Skin epidermis (tissue), 12 donors: ENCODE measurements around the gene NID2.

Experiments
- H3K27ac ChIP-seq, 21 experiments: fragments of 200-600 bp; sonication (generic) in 11 of 21; one replicate each; pipeline ENCODE4 v1.5.0; 2020; ENCODE audit warnings: mild to moderate bottlenecking in 3 of 21, inconsistent platforms in 2 of 21, moderate library complexity in 2 of 21
- H3K4me3 ChIP-seq, 7 experiments: fragments of 200-600 bp; sonication (generic) in 2 of 7; one replicate each; pipeline ENCODE4 v1.5.0; 2020; ENCODE audit warnings: inconsistent platforms in 2 of 7, mild to moderate bottlenecking in 2 of 7, moderate library complexity in 1 of 7

Gene NID2

DNA sequence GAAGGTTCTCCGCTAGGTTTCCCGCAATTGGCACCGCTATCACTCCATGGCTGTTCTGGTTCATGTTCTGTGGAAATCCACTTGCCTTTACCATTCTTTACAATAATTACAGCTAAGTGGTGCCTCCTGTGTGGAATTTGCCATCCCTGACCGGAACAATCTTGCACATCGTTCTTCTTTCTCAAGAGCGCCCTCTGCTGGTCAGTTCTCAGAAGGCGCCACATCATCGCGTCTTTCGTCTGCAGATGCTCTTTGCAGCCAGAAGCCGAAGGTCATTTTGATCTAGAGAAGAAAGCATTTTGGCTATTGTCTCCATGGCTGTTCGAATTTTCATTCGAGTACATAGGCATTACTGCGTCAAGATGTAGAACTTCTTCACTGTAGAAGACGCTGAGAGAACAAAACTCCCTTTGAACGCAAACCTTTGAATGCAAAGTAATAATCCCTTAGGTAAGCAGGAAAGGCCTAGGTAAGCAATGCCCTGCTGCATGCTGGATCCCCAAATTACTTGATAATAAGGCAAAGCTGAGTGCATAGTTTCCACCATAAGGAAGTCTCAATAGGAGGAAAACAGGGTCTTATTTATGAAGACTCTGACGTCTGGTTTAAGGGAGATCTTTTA lies 89.7 kb downstream of the NID2 start:
- Histone ChIP-seq H3K27ac (no peak overlapping the region), H3K4me3 (no peak overlapping the region)

DNA sequence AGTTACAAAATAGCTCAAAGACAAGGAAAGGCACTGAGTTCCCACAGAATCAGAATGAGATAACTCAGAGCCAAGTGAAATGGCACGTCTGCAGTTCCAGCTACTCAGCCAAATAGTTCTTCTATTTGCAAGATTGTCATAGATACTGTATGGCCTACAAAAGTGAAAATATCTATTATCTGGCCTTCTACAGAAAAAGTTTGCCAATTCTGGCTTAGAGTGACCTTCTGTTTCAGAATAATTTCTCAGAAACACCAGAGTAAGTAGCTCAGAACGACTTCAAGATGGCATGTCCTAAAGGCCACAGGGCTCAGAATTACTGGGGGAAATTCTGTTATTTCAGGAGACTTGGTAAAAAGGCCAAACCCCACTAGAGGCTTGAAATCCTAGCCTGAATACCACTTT lies 90.2 kb downstream of the NID2 start:
- H3K27ac ChIP-seq, result no peak overlapping the region
- H3K4me3 ChIP-seq, result no peak overlapping the region

- Histone ChIP-seq H3K4me3 (no peak overlapping the region), H3K27ac (no peak overlapping the region)
These were observed 91.8 kb downstream of the NID2 start for GRCh38 chr14:51977075-51977474.

DNA sequence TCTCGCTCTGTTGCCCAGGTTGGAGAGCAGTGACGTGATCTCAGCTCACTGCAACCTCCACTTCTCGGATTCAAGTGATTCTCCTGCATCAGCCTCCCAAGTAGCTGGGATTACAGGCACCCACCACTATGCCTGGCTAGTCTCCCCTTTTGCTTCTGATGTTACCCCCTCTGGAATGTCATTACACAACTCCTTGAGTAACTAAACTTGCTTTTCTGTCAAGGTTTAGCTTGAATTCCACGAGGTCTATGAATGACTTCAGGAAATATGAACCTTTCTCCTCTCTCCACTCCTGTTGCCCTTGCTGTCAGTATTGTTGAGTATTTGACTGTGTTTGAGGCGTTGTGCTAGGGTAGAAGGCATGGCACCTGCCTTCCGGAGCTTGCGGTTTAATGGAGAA lies 96.3 kb downstream of the NID2 start:
- no peak overlapping the region for H3K4me3 ChIP-seq
- no peak overlapping the region for H3K27ac ChIP-seq

- no peak overlapping the region for H3K27ac ChIP-seq
- no peak overlapping the region for H3K4me3 ChIP-seq
These were observed 98.9 kb downstream of the NID2 start for GRCh38 chr14:51969852-51970540.

GRCh38 chr14:51967521-51967920 lies 101.3 kb downstream of the NID2 start:
- Histone ChIP-seq H3K27ac (no peak overlapping the region), H3K4me3 (no peak overlapping the region)

DNA sequence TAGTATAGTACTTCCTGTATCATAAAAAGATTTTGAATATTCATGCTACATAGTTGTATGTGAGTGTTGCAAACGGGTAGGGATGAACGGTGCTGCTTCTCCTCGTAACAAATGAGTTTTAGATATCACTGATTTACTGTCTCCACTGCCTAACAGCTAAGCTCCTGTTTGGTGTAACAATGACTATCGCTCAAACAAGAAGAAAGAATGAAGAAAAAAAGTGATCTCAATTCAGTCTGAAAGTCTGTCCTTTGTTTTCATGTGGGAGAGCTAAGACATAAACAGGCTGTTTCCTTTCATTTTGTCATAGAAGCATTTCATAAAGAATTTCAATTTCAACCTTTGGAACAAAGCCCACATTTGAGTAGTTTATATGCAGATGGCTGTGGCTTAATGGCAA lies 105.6 kb downstream of the NID2 start:
- Histone ChIP-seq H3K4me3 (no peak overlapping the region), H3K27ac (no peak overlapping the region)

DNA sequence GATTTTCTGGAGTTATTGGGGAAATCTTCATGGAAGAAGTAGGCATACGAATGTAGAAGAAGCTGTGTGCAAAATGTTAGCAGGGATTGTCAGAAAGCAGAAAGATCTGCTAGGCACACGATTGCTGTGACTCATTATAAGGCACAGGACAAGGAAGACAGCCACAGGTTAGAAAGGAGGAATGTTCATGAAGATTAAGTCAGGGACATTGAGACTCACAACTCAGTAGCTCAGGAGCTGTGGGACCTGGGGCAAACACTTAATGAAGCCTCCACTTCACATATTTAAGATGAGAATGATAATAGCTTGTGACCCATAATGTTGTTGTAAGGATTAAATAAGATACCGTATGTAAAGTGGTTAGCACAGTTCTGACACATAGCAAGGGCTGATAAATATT lies 106.1 kb downstream of the NID2 start:
- Histone ChIP-seq H3K4me3 (no peak overlapping the region), H3K27ac (no peak overlapping the region)

- Histone ChIP-seq H3K27ac (no peak overlapping the region), H3K4me3 (no peak overlapping the region)
These were observed 108.0 kb downstream of the NID2 start for GRCh38 chr14:51960866-51961265.

GRCh38 chr14:51959928-51960327 lies 108.9 kb downstream of the NID2 start:
- Histone ChIP-seq H3K27ac (no peak overlapping the region), H3K4me3 (no peak overlapping the region)

GRCh38 chr14:51957950-51958349 lies 110.9 kb downstream of the NID2 start:
- no peak overlapping the region for H3K4me3 ChIP-seq

More at GRCh38 chr14:51957950-51958349, 110.9 kb downstream of the NID2 start:
- H3K27ac ChIP-seq, result no peak overlapping the region
